Activated CD8-positive, alpha-beta T cell treated with anti-CD3 and anti-CD28 coated beads for 36 hours (primary cell): ENCODE data around the gene SMURF1. TPM values are rescaled to one million over a fixed set of nuclear protein-coding genes. Genes with fewer than 3 reads are reported as not detected.

ENCODE experiments used
- ATAC-seq: fragments of 200-7000 bp; cut with Tn5 transposase; one replicate; pipeline ENCODE4 v1.10.0; 2021; ENCODE audit warnings: mild to moderate bottlenecking, moderate library complexity
- CTCF ChIA-PET: fragments of 350-600 bp; sonication (Branson Sonifier 250); formaldehyde crosslinking; loops from one replicate; lab custom pipeline; 2021; ENCODE audit warnings: antibody characterized with exemption; lab: Charles Lee
- POLR2A ChIA-PET: fragments of 350-600 bp; sonication (Branson Sonifier 250); formaldehyde crosslinking; loops from one replicate; lab custom pipeline; 2021; ENCODE audit warnings: antibody characterized with exemption; lab: Charles Lee
- DNase-seq: peaks from one replicate; pipeline ENCODE4 v3.0.0-alpha.2; 2020
- H3K27ac Mint-ChIP-seq: one replicate; pipeline ENCODE4 v1.8.0; 2021; ENCODE audit warnings: mild to moderate bottlenecking, mixed read lengths
- H3K27me3 Mint-ChIP-seq: one replicate; pipeline ENCODE4 v1.8.0; 2021; ENCODE audit warnings: mixed read lengths
- H3K36me3 Mint-ChIP-seq: one replicate; pipeline ENCODE4 v1.8.0; 2021; ENCODE audit warnings: low read depth, mixed read lengths
- H3K4me1 Mint-ChIP-seq: one replicate; pipeline ENCODE4 v1.8.0; 2021; ENCODE audit warnings: low read depth, mixed read lengths
- H3K4me3 Mint-ChIP-seq: one replicate; pipeline ENCODE4 v1.8.0; 2021; ENCODE audit warnings: mild to moderate bottlenecking, moderate library complexity, mixed read lengths
- H3K9me3 Mint-ChIP-seq: one replicate; pipeline ENCODE4 v1.8.0; 2021; ENCODE audit warnings: mixed read lengths
- intact Hi-C: fragments of 100-400 bp; cut with micrococcal nuclease; formaldehyde crosslinking; loops from one replicate; pipeline ENCODE4 v1.10.0; 2022
- total RNA-seq, 2 experiments: library from RNA; stranded (reverse); gene quantifications; one replicate each; pipeline ENCODE4 v1.2.3, GENCODE V29; 2021
- TF ChIP-seq, protein P1 (sequence below): fragments of 200-600 bp; IDR thresholded peaks from one replicate; pipeline ENCODE4 v1.8.0; 2022; ENCODE audit warnings: antibody characterized with exemption, mild to moderate bottlenecking

Gene SMURF1
- total RNA-seq, 2 experiments from 2014 or later, result 8.3 to 9.4 TPM

DNA sequence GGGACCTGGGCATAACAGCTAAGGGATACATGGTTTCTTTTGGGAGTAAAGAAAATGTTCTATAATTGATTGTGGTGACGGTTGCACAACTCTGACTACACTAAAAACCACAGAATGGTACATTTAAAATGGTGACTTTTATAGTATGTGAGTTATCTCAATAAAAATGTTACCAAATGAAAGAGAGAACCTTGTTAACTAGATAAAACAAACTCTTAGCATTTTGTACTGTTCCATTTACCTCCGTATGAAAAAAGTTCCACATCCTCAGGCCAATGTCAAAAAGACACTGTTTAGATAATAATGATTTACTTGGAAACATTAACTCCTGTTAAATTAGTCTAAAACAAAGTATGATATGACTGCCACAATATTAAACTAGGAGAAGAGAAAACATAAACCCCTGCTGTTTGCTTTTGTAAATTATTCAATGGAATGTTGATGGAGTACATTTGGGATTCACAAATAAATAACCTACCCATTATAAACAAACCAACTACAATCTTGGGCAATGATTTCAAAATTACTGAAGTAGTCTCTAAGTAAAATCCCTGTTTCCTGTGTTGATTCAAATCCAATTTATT, 60.7 kb downstream of the SMURF1 start:
- intact Hi-C loops, result no loop called here
- H3K27ac Mint-ChIP-seq, result no peak overlapping the region
- ATAC-seq (no peak), DNase-seq (no peak)
- H3K27me3 Mint-ChIP-seq, result no peaks in the 10 kb centered on the region
- H3K9me3 Mint-ChIP-seq, result peaks cover 3% of the 10 kb centered on the region
- CTCF ChIA-PET, result no interaction called here
- H3K4me3 Mint-ChIP-seq, result no peak overlapping the region
- peaks cover 8% of the 10 kb centered on the region for H3K36me3 Mint-ChIP-seq
- POLR2A ChIA-PET, result no interaction called here
- TF ChIP-seq, protein P1, sequence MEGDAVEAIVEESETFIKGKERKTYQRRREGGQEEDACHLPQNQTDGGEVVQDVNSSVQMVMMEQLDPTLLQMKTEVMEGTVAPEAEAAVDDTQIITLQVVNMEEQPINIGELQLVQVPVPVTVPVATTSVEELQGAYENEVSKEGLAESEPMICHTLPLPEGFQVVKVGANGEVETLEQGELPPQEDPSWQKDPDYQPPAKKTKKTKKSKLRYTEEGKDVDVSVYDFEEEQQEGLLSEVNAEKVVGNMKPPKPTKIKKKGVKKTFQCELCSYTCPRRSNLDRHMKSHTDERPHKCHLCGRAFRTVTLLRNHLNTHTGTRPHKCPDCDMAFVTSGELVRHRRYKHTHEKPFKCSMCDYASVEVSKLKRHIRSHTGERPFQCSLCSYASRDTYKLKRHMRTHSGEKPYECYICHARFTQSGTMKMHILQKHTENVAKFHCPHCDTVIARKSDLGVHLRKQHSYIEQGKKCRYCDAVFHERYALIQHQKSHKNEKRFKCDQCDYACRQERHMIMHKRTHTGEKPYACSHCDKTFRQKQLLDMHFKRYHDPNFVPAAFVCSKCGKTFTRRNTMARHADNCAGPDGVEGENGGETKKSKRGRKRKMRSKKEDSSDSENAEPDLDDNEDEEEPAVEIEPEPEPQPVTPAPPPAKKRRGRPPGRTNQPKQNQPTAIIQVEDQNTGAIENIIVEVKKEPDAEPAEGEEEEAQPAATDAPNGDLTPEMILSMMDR, result no peak
- H3K4me1 Mint-ChIP-seq, result peaks cover 20% of the 10 kb centered on the region

DNA sequence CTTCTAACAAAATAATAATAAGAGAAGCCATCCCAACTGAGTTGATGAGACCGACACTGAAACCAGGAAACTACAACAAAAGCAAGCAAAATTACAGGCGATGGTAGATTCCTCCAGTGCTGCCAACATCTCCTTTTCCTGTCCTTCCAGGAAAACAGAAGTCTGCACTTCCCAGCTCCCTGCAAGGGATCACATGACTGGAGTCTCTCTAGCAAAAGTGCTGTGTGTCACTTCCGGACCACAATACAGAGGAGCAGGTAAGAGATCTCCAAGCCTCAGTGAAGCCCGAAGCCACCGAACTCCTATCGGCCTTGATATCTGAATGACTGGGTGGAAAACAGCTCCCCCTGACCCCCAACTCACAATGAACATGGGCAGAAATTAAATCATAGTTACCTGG, 63.2 kb downstream of the SMURF1 start:
- ATAC-seq, result no peak
- H3K4me1 Mint-ChIP-seq, result peaks cover 25% of the 10 kb centered on the region
- no peaks in the 10 kb centered on the region for H3K36me3 Mint-ChIP-seq
- no peak overlapping the region for H3K27ac Mint-ChIP-seq
- no peaks in the 10 kb centered on the region for H3K9me3 Mint-ChIP-seq
- H3K27me3 Mint-ChIP-seq, result no peaks in the 10 kb centered on the region
- DNase-seq, result no peak
- intact Hi-C loops, result no loop called here
- H3K4me3 Mint-ChIP-seq, result no peak overlapping the region
- ChIA-PET CTCF (no interaction called here), POLR2A (no interaction called here)
- TF ChIP-seq, protein P1, result no peak

DNA sequence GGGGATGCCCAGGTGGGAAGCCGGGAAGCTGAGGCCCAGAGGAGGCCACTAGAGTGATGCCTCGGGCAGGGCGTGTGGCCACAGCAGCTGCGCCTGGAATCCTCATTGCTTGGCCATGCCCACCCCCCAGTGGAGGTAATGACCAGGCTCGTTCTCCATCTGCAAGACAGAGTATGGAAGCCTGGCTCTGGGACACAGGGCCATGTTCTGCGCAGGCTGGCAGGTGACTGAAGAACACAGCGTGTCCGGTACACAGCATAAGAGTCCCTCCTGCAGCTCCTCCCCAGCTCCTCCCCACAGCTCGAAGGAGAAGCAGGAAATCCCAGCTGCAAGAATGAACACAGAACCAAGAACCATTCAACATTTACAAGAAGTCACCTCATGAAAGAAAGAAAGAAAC, 64.8 kb downstream of the SMURF1 start:
- TF ChIP-seq, protein P1, result no peak
- DNase-seq (peak; percentile 26), ATAC-seq (peak; percentile 66)
- intact Hi-C loops, result no loop called here
- no peaks in the 10 kb centered on the region for H3K27me3 Mint-ChIP-seq
- ChIA-PET POLR2A (interaction anchor here (0.7 kb wide), 1 partner anchor 52 kb away, joined by 3 read pairs; no protein-coding TSS in a partner anchor), CTCF (interaction anchor here (0.8 to 1.3 kb wide), 3 partner anchors 9 to 47 kb away, joined by 3 to 5 read pairs (median 3); no protein-coding TSS in a partner anchor)
- H3K4me1 Mint-ChIP-seq, result peaks cover 25% of the 10 kb centered on the region
- no peak overlapping the region for H3K4me3 Mint-ChIP-seq
- no peaks in the 10 kb centered on the region for H3K36me3 Mint-ChIP-seq
- H3K9me3 Mint-ChIP-seq, result no peaks in the 10 kb centered on the region
- H3K27ac Mint-ChIP-seq, result peak overlapping the region; percentile 39

DNA sequence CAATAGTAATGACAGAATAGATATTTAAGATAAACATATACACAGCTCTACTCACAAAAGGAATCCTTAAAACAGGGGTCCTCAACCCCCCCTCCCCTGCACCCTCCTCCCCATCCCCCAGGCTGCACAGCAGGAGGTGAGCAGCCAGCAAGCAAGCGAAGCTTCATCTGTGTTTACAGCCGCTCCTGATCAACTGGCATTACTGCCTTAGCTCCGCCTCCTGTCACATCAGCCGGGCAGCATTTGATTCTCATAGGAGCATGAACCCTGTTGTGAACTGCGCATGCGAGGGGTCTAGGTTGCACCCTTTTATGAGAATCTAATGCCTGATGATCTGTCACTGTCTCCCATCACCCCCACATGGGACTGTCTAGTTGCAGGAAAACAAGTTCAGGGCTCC, 65.5 kb downstream of the SMURF1 start:
- POLR2A ChIA-PET, result interaction anchor here (0.7 kb wide), 1 partner anchor 65 kb away, joined by 5 read pairs; no protein-coding TSS in a partner anchor
- Mint-ChIP-seq H3K36me3 (no peaks in the 10 kb centered on the region), H3K4me3 (no peak overlapping the region), H3K9me3 (no peaks in the 10 kb centered on the region), H3K27me3 (no peaks in the 10 kb centered on the region), H3K27ac (no peak overlapping the region), H3K4me1 (peaks cover 21% of the 10 kb centered on the region)
- CTCF ChIA-PET, result interaction anchor here (1.0 kb wide), 1 partner anchor 48 kb away, joined by 3 read pairs; no protein-coding TSS in a partner anchor
- TF ChIP-seq, protein P1, result no peak
- ATAC-seq (no peak), DNase-seq (no peak)
- intact Hi-C loops, result no loop called here

DNA sequence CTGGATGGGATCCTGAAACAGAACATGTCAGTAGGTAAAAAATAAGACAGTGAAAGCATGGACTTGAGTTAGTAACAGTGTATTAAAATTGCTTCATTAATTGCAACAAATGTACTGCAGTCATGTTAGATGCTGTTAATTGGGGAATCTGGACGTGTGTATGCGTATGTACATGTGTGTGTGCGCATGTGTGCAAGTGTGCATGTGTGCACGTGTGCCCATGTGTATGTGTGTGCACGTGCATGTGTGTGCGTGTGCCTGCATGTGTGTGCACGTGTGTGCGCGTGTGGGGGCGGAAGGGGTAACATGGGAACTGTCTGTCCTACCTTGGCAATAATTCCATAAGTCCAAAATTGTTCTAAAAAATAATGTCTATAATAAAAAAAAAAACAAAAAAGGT, 67.3 kb downstream of the SMURF1 start:
- Mint-ChIP-seq H3K36me3 (no peaks in the 10 kb centered on the region), H3K4me1 (peaks cover 17% of the 10 kb centered on the region), H3K27ac (no peak overlapping the region), H3K9me3 (no peaks in the 10 kb centered on the region), H3K27me3 (no peaks in the 10 kb centered on the region), H3K4me3 (no peak overlapping the region)
- intact Hi-C loops, result no loop called here
- ATAC-seq (no peak), DNase-seq (no peak)
- TF ChIP-seq, protein P1, result no peak
- ChIA-PET POLR2A (no interaction called here), CTCF (interaction anchor here (1.2 kb wide), 1 partner anchor 15 kb away, joined by 3 read pairs; no protein-coding TSS in a partner anchor)
